K562 (cell line): ENCODE data around the gene LRRC57. TPM values are rescaled to one million over a fixed set of nuclear protein-coding genes. Genes with fewer than 3 reads are reported as not detected.

Experiments
- CHD4 ChIP-seq: fragments of 200-600 bp; sonication (generic); IDR thresholded peaks from 3 replicates; pipeline ENCODE4 v1.6.1; 2012; ENCODE audit warnings: low read depth, mild to moderate bottlenecking, mixed read lengths, low read length, inconsistent platforms; ENCODE audit not compliant: insufficient read depth, insufficient replicate concordance, poor library complexity, severe bottlenecking
- ELF1 ChIP-seq: fragments of 200-800 bp; sonication (Bioruptor generic); IDR thresholded peaks from 2 replicates; pipeline ENCODE4 v1.6.1; 2016; ENCODE audit warnings: missing genetic modification characterization, missing compliant biosample characterization
- FIP1L1 ChIP-seq: fragments of 200-400 bp; formaldehyde crosslinking; IDR thresholded peaks from 2 replicates; pipeline ENCODE4 v1.6.1; 2018; ENCODE audit warnings: mild to moderate bottlenecking, low read depth, low read length; ENCODE audit not compliant: poor library complexity, severe bottlenecking
- GATAD2A ChIP-seq: fragments of 450-650 bp; IDR thresholded peaks from 2 replicates; pipeline ENCODE4 v1.6.1; 2017
- GTF2E2 ChIP-seq: fragments of 200-800 bp; sonication (Bioruptor generic); IDR thresholded peaks from 2 replicates; pipeline ENCODE4 v1.6.1; 2016; ENCODE audit warnings: missing genetic modification characterization, missing compliant biosample characterization
- HMG20A ChIP-seq: fragments of 450-650 bp; formaldehyde crosslinking; conservative IDR thresholded peaks from 2 replicates; pipeline ENCODE4 v1.4.0; 2020; ENCODE audit warnings: mild to moderate bottlenecking, mixed read lengths
- NEUROD1 ChIP-seq: fragments of 150-350 bp; IDR thresholded peaks from 2 replicates; pipeline ENCODE4 v1.6.1; 2014; ENCODE audit warnings: borderline replicate concordance, low read length, low read depth; ENCODE audit not compliant: partially characterized antibody
- NR4A1 ChIP-seq, 2 experiments: fragments of 250-450 bp in 1 of 2; fragments of 450-650 bp in 1 of 2; sonication (Bioruptor Pico) in 1 of 2; IDR thresholded peaks; 2 replicates each; pipeline versions ENCODE4 v1.4.0 to v1.6.1; 2016 to 2020; ENCODE audit warnings: mild to moderate bottlenecking in 2 of 2, missing compliant biosample characterization in 1 of 2, missing genetic modification characterization in 1 of 2, moderate library complexity in 1 of 2
- PCBP2 ChIP-seq: fragments of 200-400 bp; formaldehyde crosslinking; IDR thresholded peaks from 2 replicates; pipeline ENCODE4 v1.6.1; 2018; ENCODE audit warnings: low read length, low read depth, mild to moderate bottlenecking, moderate library complexity; ENCODE audit not compliant: poor library complexity, severe bottlenecking
- polyA plus RNA-seq, 8 experiments: library from polyadenylated mRNA; depleted of rRNA in 4 of 8; stranded (reverse) in 5 of 8; unstranded in 3 of 8; fragments of >200 nt; fragmentation: Nextera tagmentation in 2 of 8; fragmentation: Illumina TruSeq in 1 of 8; extraction: Ambion mirVana in 2 of 8; extraction: Trizol in 1 of 8; gene quantifications; 2 replicates each; pipeline versions ENCODE4 v1.2.1 to v1.2.3, GENCODE V29; 2011 to 2014; ENCODE audit warnings: inconsistent platforms in 1 of 8, missing spikeins in 1 of 8
- total RNA-seq, 7 experiments: library from RNA; depleted of rRNA in 6 of 7; stranded (reverse); fragments of >200 nt in 6 of 7; fragmentation: Illumina TruSeq in 2 of 7; extraction: Trizol in 2 of 7; gene quantifications; 2 replicates each; pipeline versions ENCODE4 v1.2.1 to v1.2.3, GENCODE V29; 2011 to 2021; ENCODE audit warnings: low replicate concordance in 1 of 7
- TF ChIP-seq, protein P1 (sequence below), 2 experiments: fragments of 450-650 bp; formaldehyde crosslinking in 1 of 2; IDR thresholded peaks; 2 replicates each; pipeline versions ENCODE4 v1.4.0 to v1.6.1; 2014 to 2020; ENCODE audit warnings: mild to moderate bottlenecking in 2 of 2, borderline replicate concordance in 1 of 2, low read depth in 1 of 2
- TF ChIP-seq, protein P2 (sequence below): sonication (generic); formaldehyde crosslinking; IDR thresholded peaks from 2 replicates; pipeline ENCODE4 v1.8.0; 2023; ENCODE audit warnings: mild to moderate bottlenecking, missing genetic modification reagents
- TF ChIP-seq, protein P3 (sequence below): sonication (generic); formaldehyde crosslinking; IDR thresholded peaks from 2 replicates; pipeline ENCODE4 v1.8.0; 2022; ENCODE audit warnings: missing genetic modification reagents, mild to moderate bottlenecking, moderate library complexity, borderline replicate concordance

LRRC57 gene
- total and polyA plus RNA-seq, 9 of the 15 experiments (the other 6 are each of a cell fraction or from before 2014, with no cell fraction given) = 3.9 to 20.4 (median 14.8) TPM

DNA sequence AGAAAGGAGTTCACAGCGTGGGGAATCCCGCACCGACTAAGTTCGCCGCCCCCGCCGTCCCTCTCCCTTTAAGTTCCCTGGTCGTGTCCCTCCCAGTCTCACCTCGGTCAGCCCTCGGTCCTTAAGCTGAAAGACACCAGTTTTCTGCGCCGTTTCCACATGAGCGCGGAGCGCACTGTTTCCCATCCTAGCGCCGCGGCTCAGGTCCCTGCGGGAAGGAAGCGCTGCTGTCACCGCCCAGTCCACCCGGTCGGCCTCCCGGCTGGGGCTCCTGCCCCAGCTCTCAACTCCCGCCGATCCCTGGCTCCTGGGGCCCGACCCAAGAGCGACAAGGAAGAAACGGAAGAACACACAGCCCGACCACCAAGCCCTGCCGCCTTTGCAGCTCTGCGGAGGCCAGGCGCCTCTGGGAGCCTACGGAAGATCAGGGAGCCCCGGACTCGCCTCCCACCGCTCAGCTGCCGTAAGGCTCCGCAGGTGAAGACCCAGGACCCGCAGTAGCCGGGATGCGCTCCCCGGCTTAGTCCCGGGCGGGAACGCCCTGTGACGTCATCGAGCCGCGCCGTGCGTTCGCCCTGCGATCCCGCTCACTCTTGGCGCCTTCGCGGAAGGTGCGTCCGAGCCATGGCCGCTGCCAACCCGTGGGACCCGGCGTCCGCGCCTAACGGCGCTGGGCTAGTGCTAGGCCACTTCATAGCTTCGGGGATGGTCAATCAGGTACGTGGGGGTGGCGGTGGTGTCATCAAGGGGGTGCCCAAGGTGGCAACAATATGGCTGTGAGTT is at the start of gene LRRC57, which contains the start of gene HAUS2 (continued):
- TF ChIP-seq, protein P1, sequence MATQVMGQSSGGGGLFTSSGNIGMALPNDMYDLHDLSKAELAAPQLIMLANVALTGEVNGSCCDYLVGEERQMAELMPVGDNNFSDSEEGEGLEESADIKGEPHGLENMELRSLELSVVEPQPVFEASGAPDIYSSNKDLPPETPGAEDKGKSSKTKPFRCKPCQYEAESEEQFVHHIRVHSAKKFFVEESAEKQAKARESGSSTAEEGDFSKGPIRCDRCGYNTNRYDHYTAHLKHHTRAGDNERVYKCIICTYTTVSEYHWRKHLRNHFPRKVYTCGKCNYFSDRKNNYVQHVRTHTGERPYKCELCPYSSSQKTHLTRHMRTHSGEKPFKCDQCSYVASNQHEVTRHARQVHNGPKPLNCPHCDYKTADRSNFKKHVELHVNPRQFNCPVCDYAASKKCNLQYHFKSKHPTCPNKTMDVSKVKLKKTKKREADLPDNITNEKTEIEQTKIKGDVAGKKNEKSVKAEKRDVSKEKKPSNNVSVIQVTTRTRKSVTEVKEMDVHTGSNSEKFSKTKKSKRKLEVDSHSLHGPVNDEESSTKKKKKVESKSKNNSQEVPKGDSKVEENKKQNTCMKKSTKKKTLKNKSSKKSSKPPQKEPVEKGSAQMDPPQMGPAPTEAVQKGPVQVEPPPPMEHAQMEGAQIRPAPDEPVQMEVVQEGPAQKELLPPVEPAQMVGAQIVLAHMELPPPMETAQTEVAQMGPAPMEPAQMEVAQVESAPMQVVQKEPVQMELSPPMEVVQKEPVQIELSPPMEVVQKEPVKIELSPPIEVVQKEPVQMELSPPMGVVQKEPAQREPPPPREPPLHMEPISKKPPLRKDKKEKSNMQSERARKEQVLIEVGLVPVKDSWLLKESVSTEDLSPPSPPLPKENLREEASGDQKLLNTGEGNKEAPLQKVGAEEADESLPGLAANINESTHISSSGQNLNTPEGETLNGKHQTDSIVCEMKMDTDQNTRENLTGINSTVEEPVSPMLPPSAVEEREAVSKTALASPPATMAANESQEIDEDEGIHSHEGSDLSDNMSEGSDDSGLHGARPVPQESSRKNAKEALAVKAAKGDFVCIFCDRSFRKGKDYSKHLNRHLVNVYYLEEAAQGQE (IDR thresholded peaks at IDR 0.05; ENCODE audit: borderline replicate concordance) = no peak
- TF ChIP-seq, protein P1 (CRISPR knock-in tag; IDR thresholded peaks at IDR 0.05; ENCODE audit: low read depth) = no peak; the same call in 1 of the 2 replicates
- TF ChIP-seq, protein P2, sequence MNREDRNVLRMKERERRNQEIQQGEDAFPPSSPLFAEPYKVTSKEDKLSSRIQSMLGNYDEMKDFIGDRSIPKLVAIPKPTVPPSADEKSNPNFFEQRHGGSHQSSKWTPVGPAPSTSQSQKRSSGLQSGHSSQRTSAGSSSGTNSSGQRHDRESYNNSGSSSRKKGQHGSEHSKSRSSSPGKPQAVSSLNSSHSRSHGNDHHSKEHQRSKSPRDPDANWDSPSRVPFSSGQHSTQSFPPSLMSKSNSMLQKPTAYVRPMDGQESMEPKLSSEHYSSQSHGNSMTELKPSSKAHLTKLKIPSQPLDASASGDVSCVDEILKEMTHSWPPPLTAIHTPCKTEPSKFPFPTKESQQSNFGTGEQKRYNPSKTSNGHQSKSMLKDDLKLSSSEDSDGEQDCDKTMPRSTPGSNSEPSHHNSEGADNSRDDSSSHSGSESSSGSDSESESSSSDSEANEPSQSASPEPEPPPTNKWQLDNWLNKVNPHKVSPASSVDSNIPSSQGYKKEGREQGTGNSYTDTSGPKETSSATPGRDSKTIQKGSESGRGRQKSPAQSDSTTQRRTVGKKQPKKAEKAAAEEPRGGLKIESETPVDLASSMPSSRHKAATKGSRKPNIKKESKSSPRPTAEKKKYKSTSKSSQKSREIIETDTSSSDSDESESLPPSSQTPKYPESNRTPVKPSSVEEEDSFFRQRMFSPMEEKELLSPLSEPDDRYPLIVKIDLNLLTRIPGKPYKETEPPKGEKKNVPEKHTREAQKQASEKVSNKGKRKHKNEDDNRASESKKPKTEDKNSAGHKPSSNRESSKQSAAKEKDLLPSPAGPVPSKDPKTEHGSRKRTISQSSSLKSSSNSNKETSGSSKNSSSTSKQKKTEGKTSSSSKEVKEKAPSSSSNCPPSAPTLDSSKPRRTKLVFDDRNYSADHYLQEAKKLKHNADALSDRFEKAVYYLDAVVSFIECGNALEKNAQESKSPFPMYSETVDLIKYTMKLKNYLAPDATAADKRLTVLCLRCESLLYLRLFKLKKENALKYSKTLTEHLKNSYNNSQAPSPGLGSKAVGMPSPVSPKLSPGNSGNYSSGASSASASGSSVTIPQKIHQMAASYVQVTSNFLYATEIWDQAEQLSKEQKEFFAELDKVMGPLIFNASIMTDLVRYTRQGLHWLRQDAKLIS = 0 out of 2 replicates have a peak, but pooled peaks have one; percentile 43
- TF ChIP-seq CHD4 (no peak), NEUROD1 (peak; percentile 32), ELF1 (tag) (peak; percentile 53; the same call in 1 of the 2 replicates), GTF2E2 (peak; percentile 74; the same call in 1 of the 2 replicates), HMG20A (CRISPR knock-in tag) (no peak), FIP1L1 (no peak), NR4A1 (CRISPR knock-in tag; IDR thresholded peaks at IDR 0.05) (no peak), NR4A1 (tag; IDR thresholded peaks at IDR 0.05) (peak; percentile 41; the same call in 1 of the 2 replicates), GATAD2A (no peak), PCBP2 (no peak)
- TF ChIP-seq, protein P3, sequence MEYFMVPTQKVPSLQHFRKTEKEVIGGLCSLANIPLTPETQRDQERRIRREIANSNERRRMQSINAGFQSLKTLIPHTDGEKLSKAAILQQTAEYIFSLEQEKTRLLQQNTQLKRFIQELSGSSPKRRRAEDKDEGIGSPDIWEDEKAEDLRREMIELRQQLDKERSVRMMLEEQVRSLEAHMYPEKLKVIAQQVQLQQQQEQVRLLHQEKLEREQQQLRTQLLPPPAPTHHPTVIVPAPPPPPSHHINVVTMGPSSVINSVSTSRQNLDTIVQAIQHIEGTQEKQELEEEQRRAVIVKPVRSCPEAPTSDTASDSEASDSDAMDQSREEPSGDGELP (CRISPR knock-in tag) = peak; percentile 79
